B cell (primary cell): ENCODE data around the gene HTR2A.

Experiments used
- EZH2 ChIP-seq: IDR thresholded peaks from 2 replicates; pipeline ENCODE4 v1.6.1; 2012; ENCODE audit warnings: borderline replicate concordance, low read depth, mild to moderate bottlenecking, moderate library complexity, low read length; ENCODE audit not compliant: insufficient read depth, poor library complexity, severe bottlenecking
- TF ChIP-seq, protein P1 (sequence below): fragments of 200-600 bp; IDR thresholded peaks from one replicate; pipeline ENCODE4 v1.8.0; 2022; ENCODE audit warnings: antibody characterized with exemption, mild to moderate bottlenecking

DNA sequence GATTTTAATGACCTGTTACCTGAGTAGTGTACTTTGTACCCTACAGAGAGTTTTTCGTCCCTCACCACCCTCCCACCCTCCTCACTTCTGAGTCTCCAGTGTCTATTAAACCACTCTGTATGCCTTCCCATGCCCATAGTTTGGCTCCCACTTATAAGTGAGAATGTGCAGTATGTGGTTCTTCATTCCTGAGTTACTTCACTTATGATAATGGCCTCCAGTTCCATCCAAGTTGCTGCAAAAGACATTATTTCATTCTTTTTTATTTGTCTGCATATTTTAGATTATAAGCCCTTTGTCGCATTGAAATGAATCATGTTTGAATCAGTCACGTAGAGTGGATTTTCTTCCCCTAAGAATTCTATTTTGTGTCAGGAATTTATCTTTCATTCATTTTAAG is 12.2 kb upstream of the HTR2A start:
- TF ChIP-seq, protein P1, sequence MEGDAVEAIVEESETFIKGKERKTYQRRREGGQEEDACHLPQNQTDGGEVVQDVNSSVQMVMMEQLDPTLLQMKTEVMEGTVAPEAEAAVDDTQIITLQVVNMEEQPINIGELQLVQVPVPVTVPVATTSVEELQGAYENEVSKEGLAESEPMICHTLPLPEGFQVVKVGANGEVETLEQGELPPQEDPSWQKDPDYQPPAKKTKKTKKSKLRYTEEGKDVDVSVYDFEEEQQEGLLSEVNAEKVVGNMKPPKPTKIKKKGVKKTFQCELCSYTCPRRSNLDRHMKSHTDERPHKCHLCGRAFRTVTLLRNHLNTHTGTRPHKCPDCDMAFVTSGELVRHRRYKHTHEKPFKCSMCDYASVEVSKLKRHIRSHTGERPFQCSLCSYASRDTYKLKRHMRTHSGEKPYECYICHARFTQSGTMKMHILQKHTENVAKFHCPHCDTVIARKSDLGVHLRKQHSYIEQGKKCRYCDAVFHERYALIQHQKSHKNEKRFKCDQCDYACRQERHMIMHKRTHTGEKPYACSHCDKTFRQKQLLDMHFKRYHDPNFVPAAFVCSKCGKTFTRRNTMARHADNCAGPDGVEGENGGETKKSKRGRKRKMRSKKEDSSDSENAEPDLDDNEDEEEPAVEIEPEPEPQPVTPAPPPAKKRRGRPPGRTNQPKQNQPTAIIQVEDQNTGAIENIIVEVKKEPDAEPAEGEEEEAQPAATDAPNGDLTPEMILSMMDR = no peak
- no peak for TF ChIP-seq EZH2
